DMS153 treated with DMSO at 0.1 percent for 48 hours (cell line): ENCODE results near the gene TFCP2.
"Not testable (repeated sequence)": the region's sequence is repeated elsewhere in the genome, so short reads cannot be mapped to it uniquely, and the experiment has no call there.

ENCODE experiments used
- DNase-seq: peaks from one replicate; lab custom pipeline; 2025; ENCODE audit not compliant: unreplicated experiment; lab: John Stamatoyannopoulos, UW

Gene TFCP2

GRCh38 chr12:51083126-51083833 is 89.7 kb downstream of the TFCP2 start, which contains the start of gene CSRNP2:
Gene CSRNP2, minus strand, starts transcription at chr12:51083596. Its CDS starts 7,035 bp downstream, at chr12:51076561.
- DNase-seq, result peak; percentile 89

GRCh38 chr12:51082561-51083125 is 90.3 kb downstream of the TFCP2 start:
- DNase-seq, result no peak

DNA sequence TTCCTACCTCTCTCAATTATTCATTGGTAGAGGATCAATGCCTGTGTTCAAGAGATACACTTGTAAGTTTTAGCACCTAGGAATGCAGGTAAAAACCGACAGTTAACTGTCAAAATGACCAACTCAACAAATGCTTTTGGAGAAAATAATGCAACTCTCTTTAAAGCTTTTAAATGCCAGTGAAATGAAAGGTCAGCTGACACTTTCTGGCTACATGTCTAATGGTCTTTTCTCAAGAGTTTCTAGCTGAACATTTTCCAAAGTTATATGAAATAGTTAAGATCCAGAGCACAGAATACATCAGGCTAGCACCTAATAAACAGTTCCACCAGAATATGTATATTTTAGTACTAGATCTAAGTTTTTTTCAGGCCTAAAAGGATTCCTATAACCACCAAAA is 91.5 kb downstream of the TFCP2 start:
- DNase-seq, result no peak

- DNase-seq, result no peak
Measured at GRCh38 chr12:51080136-51080535, 92.8 kb downstream of the TFCP2 start.

- DNase-seq, result not testable (repeated sequence)
Measured at GRCh38 chr12:51078866-51079265, 94.1 kb downstream of the TFCP2 start.

DNA sequence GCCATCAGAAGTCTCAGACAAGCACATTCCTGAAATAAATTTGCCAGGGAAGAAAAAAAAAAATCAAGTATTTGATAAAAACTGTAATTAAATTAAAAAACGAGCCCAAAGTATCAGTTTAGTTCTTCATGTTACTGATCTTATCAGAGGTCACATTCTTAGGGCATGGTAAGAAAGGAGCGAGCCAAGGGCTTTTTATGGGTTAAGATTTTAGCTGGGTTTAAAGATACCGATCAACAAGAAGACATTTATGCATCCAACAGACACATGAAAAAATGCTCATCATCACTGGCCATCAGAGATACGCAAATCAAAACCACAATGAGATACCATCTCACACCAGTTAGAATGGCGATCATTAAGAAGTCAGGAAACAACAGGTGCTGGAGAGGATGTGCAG is 94.6 kb downstream of the TFCP2 start:
- not testable (repeated sequence) for DNase-seq

- no peak for DNase-seq
Measured at GRCh38 chr12:51077930-51078329, 95.0 kb downstream of the TFCP2 start.

DNA sequence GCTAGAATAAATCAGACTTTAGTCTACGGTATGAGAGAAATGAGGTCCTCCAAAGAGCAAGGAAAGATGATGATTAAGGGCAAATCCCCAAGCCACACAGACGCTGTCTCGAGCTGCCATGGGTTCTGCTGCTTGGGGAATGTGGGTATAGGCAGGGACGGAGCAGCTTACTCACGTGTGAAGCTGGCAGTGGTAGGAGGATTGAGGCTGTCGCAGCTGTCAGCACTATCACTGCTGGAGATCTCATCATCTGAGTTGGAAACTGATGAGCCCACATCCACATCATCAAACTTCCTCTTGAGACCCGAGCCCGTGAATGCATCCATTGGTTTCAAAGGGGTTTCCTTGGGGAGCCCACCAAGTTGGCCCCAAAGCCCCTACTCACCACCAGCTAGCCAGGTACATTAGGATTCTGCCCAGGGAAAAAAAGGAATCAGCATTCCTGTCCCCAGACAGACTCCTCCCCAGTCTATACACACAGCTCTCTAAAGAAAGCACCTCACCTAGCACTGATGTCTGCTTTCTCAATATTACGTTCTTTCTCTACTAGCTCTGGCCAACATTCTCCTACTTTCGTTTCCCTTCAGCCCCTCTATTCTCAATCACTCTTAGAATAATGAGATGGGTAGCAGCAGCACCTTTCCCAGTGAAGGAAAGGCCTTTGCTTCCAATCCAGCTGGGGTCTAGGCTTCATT is 96.6 kb downstream of the TFCP2 start:
- DNase-seq, result no peak

DNA sequence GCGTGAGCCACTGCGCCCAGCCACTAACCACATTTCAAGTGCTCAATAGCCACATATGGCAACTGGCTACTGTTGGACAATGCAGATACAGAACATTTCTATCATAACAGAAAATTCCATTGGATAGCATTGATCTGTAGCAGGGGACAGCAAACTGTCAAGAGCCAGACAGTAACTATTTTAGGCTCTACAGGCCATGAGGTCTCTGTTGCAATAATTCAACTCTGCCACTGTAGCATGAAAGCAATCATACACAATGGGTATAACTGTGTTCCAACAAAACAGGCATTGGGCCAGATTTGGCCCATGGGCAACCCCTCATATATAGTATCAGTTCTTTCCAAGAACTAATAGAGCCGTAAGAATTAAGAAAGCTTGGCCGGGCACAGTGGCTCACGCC is 97.5 kb downstream of the TFCP2 start:
- no peak for DNase-seq

- no peak for DNase-seq
Measured at GRCh38 chr12:51071663-51072062, 101.3 kb downstream of the TFCP2 start.

DNA sequence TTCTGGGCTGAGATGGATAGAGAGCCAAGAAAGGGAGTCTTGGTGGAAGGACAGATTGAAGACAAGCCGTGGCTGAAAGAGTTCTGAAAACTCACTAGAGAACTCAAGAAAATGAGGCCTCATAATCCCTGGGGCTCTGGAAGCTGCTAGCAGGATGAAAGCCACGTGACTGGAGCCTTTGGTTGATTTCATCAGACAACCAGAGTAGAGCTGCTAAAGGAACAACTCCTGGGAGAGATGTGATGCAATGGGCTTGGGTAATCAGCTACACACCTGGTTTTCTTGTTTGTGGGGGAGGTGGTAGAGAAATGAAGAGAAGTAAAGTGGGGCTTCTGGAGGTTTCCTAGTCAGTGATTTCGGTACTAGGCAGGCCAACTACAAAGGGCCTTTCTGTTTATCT is 102.9 kb downstream of the TFCP2 start:
- no peak for DNase-seq

- no peak for DNase-seq
Measured at GRCh38 chr12:51067771-51068170, 105.2 kb downstream of the TFCP2 start.

DNA sequence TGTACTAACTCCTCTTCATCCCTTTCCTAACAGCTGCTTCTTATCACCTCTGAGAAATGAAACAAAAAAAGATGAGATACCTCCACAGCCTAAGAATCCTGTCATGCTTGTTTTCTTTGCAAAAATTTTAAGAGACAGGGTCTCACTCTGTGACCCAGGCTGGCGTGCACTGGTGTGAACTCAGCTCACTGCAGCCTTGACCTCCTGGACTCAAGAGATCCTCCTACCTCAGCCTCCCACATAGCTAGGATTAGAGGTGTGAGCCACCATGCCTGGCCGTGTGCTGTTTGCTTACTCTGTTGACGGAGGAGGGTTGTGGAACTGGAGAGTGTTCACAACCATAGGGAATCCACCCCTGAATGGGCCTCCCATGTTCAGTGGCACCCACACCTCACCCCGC is 105.7 kb downstream of the TFCP2 start:
- no peak for DNase-seq

DNA sequence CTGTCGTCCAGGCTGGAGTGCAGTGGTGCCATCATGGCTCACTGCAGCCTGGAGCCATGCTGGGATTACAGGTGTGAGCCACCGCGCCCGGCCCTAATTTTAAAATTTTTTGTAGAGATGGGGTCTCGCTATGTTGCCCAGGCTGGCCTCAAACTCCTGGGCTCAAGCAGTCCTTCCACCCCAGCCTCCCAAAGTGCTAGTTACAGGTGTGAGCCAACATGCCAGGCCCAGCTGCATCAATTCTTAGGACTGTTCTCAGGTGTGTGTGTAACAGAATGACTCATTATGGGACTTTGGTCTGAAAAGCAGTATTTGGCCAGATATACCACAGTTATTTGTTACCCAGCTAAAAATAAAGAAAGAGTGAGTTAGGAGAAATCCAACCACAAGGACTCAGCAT is 107.4 kb downstream of the TFCP2 start:
- DNase-seq, result no peak

- DNase-seq, result no peak
Measured at GRCh38 chr12:51062631-51063397, 110.1 kb downstream of the TFCP2 start.

- DNase-seq, result no peak
Measured at GRCh38 chr12:51059086-51059485, 113.8 kb downstream of the TFCP2 start.

GRCh38 chr12:51056242-51056641 is 116.7 kb downstream of the TFCP2 start:
- no peak for DNase-seq

- DNase-seq, result no peak
Measured at GRCh38 chr12:51055060-51055459, 117.9 kb downstream of the TFCP2 start.

GRCh38 chr12:51051787-51052186 is 121.1 kb downstream of the TFCP2 start:
- no peak for DNase-seq

GRCh38 chr12:51049525-51049924 is 123.4 kb downstream of the TFCP2 start:
- DNase-seq, result no peak

GRCh38 chr12:51048661-51049251 is 124.2 kb downstream of the TFCP2 start:
- DNase-seq, result no peak
